ENCODE data around the gene INPP5A.

- TF ChIP-seq CTCF (conservative IDR thresholded peaks at IDR 0.05; ENCODE audit: low read depth, low read length) (no peak), EZH2 (IDR thresholded peaks at IDR 0.05; ENCODE audit: low read length, unreplicated experiment) (no peak), EZH2phosphoT487 (IDR thresholded peaks at IDR 0.05; ENCODE audit: borderline replicate concordance, low read length) (no peak)
These were observed 192.4 kb downstream of the INPP5A start for GRCh38 chr10:132729810-132730572.

Data from PC-3 (cell line).